ENCODE data around the gene SRGAP3.

SRGAP3 gene

DNA sequence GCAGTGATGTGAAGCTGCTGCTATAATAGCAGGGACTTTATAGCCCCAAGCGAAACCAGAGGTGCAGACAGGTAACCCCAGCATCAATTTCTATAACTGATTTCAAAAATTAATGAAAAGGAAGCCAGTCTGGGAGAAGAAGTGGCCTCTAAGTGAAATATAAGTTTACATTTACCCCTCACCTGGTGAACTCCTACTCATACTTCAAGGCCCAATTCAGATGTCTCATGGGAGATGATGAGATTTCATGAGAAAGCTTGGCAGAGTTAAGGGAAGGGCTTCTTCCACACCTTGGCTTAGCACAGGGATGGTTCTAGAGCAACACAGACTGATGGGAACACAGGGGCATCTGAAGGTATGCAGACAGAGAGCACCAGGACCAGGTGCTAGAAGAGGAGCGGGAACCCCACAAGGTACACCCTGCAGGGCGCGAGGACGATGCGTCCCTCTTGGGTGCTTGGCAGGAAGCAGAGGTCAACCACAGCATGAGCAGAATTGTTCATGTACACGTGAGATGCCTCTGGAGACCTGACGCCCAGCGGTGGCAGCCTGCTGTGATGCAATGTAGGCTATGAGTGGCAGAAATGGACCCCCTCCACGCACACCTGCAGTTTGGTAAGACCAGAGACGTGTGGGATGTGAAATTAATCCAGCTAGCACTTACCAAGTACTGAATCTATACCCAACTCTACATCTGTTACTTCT lies 102.9 kb downstream of the SRGAP3 start:
- no peak for DNase-seq (ENCODE audit: low spot score)

DNA sequence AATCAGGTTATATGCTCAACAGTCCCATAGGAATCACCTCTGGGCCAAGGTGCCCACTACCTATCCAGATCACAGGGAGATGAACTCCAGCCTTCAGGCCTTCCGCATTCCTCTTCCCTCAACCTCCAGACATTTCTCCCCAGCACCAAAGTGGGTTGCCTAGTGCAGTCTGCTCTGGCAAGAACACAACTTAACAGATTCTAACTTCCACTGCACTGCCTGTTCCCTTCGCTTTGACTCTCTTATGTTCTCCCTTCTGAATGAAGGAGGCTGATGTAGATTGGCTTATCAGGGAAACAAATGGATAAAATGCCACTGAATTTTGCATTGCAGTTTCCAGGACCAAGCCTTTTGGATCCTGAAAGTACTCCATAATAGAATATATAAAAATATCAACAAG lies 106.3 kb downstream of the SRGAP3 start:
- DNase-seq (ENCODE audit: low spot score), result no peak

DNA sequence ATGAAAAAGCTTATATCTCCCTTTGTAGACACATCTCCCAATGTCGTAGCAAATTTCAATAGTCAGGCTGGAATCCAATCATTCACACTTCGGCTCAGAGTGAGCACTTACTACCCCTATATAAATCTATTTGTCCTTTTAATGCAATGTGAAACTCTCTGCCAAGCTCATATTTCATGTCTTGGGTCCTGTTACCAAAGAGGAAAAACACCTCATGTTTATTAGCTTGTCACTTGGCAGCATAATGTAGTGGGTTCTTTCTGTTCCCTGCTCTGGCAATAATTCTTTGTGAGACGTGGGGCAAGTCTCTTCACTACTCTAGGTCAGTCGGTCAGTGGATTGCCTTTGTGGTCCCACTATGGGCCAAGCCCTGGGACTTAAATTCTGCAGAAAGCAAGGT lies 107.1 kb downstream of the SRGAP3 start:
- no peak for DNase-seq (ENCODE audit: low spot score)

DNA sequence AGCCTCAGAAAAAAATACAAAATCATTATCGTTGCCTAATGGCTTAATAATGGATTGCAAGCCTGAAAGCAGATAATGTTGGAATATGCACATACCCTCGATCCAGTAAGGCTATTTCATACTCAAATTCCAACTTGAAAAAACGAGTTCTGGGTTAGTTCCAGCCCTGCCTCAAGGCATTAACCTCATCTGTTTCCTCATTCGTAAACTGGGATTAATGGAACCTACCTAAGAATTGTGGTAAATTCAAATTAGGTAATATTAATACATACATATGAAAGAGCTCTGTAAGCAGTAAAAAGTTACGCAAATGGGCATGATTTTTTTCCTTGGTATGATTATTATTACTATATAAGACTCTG lies 107.5 kb downstream of the SRGAP3 start:
- no peak for DNase-seq (ENCODE audit: low spot score)

DNA sequence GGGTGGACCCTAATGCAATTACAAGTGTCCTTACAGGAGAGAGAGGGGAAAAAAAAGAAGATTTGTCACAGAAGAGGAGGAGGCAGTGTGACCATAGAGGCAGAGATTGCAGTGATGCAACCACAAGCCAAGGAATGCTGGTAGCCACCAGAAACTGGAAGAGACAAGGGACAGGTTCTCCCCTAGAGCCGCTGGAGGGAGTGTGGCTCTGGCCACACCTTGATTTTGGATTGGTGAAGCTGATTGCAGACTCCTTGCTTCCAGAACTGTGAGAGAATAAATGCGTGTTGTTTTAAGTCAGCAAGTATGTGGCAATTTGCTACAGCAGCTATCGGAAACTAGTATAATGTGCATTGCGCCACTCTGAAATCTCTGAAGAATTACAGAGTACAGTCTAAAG lies 110.1 kb downstream of the SRGAP3 start:
- no peak for DNase-seq (ENCODE audit: low spot score)

DNA sequence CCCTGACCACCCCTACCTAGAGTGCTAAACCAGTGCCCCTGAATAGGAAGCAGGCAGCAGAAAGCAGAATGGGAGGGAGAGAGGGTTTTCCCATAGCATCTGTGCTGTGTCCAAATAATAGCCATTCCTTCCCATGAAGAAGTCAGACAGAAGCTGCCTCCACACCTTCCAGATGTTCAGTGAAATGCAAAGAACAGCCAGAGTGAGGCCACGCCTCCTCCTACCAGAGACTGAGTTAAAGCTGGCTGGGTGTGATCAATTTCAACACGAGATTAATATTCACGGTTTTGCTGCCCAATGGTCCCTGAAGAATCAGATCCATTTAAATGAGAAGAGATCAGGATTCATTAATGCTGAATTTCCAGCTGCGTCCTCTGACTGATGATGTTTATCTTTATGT lies 111.8 kb downstream of the SRGAP3 start:
- peak; percentile 29 for DNase-seq (ENCODE audit: low spot score)

DNA sequence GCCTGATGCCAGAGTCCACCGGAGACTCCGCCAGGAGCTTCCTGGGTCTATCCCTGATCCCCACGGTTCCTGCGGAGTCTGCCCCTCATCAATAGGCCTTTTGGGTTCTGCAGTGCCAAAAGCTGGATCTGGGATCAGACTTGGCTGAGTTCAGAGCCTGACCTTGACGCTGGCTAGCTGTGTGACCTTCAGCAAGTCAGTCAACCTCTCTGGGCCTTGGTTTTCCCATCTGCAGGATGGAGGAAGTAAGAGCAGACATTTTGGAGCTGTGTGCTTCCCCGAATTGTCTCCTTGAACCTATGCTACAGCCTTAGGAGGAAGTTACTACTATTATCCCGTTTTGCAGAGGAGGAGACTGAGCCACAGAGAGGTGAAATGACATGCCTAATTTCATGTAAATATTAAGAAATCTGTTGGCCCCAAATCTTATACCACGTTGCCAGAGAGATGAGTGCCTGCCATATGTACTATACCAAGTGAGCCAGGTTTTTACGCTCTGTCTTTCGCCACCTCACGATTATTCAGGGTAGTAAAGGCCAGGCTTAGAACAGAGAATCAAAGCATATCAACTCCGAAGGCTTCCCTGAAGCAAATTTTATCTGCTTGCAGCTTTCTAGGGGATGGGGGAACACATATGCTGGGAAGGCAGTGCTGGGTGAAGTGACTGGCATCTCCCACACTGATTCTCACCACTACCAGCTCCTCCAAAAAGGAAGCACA lies 112.5 kb downstream of the SRGAP3 start:
- DNase-seq (ENCODE audit: low spot score), result no peak

DNA sequence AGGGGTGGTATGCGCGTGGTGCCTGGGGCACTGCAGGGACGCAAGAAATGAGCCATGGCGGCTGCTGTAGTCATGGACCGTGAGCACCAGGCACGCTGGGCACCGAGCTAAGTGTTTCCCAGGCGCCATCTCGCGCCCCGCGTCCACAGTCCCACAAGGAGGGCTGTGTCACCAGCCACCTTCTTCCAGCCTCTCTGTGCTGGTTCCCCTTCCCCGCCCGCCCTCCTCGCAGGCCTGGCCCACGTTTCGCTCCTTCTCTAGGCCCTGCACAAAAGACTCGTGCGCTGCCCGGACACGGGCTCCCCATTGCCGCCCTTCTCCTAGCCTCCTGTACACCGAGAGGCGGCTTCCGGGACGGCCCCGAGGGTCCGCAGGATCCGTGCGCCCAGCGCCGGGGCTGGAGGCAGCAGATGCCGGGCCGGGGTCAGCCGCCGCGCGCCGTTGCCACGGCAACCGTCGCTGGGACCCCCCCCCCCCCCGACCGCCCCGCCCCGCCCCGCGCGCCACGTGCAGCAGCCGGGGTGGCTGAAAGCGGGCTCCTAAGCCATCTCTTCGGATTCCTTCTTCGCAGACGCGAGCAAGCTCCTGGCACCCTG lies 113.4 kb downstream of the SRGAP3 start:
- DNase-seq (ENCODE audit: low spot score), result peak; percentile 65

DNA sequence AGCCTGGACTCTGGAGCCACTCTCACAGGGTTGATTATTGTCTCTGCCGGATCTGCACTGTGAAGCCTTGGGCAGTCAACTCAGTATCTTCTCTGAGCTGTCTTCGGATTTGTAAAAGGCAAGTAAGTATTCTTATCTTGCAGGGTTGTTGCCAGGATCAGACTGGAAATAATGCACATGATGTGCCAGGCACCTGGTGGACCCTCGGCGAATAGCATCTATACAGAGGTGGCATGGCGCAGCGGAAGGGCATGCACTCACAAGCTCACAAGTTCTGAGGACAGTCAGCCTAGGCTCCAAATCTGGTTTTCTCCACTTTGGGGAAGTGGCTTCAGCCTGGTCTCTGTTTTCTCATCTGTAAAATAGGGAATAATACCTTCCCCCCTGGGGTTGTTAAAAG lies 113.9 kb downstream of the SRGAP3 start:
- DNase-seq (ENCODE audit: low spot score), result no peak

DNA sequence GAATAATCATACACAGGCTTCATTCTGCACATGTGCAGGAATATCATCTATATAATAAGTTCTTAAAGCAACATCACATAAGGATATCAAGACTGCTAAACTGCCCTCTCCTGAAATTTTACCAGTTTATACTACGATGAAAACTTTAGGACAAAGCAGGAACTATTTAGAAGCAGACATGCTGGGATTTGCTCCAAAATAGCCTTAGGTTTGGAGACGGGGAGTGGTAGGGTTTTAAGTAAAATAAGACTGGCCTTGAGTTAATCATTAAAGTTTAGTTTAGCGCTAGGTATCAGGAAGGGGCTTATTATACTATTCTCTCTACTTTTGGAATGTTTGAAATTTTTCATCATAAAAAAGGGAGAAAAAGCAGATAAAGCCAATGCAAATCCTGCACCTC lies 115.8 kb downstream of the SRGAP3 start:
- DNase-seq (ENCODE audit: low spot score), result no peak

DNA sequence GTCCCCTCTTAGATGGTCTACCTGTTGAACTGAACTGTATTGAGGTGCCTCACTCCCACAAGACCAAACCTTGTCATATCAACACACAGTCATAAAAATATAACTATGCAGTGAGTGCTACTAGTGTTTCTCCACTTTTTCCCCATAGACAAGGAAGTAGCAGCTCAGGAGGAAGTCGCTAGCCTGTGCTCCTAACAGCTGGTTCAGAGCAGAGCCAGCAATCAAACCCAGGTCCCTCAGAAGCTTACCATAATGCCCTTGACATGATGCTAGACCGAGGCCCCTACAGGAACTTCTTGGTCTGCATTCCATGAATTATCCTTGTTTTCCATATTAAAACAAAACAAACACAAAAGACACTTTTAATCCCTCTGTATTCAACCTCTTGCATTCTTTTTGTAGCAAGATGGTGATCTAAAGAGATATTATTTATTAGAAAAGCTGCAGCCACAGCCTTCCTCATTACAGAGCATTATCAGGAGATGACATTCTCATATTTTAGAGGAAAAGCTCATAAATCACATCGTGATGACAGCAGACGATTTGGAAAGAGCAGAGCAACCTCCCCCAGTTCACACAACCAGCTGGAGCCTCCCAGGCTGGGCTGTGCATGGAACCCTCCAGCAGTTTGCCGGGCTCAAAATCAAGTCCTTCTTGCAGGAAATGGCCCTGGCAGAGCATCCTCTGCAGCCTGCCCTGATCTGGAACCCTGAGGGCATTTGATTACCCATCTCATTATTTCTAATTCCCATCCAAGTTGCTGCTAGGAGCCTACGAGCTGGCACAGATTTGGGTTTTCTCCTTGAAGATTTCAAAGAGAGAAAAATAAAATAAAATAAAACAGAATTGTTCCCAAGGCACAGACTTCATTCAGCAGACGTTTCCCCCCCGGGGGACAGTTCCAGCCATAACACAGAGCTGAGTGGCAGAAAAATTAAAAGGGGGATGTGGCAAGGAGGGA lies 118.8 kb downstream of the SRGAP3 start:
- peak; percentile 59 for DNase-seq (ENCODE audit: low spot score)

DNA sequence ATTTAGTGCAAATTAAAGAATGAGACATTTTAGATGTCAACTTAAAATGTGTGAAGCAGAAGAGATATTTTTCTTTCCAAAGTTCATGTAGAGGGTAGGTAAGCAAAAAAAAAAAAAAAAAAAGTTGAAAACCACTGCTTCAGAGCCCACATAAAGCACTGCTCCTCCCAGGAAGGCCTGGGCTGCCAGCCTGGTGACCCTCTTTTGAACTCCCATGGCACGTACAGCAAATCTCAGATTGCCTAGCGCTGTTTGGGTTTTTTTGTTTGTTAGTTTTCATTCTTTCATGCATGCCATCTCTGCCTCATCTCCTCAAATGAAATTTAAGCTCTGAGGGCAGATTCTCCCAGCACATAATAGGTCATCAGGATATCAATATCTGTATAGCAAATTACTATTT lies 120.1 kb downstream of the SRGAP3 start:
- DNase-seq (ENCODE audit: low spot score), result no peak

DNA sequence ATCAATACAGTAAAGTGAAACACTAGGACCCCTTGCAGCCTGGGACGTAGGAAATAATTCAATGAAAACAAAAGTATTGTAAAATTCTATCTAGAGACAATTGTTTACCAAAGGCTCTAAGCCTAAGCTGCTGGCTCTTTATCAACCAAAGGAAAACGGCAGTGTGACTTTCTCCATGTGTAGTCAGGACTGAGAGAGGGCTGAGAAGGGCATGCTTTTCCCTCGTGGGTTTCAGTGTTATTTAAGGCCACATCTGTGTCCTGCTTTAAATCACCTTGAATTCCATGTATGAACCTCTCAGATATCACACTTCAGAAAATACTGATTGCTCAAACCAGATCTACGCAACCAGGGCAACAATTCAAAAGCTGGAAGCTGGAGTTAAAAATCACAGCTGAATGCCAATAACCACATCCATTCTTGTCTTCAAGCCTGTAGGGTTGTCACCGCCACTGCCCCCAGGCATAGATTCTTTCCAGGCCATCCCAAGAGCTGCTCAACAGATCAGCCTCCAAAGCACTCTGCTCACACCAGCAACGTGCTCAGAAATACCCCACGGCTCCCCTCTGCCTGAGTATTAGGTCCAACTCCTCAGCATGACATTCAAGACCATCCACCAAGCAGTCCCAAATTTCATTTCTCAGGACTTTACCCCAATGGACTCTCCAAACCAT lies 124.0 kb downstream of the SRGAP3 start:
- DNase-seq (ENCODE audit: low spot score), result no peak

DNA sequence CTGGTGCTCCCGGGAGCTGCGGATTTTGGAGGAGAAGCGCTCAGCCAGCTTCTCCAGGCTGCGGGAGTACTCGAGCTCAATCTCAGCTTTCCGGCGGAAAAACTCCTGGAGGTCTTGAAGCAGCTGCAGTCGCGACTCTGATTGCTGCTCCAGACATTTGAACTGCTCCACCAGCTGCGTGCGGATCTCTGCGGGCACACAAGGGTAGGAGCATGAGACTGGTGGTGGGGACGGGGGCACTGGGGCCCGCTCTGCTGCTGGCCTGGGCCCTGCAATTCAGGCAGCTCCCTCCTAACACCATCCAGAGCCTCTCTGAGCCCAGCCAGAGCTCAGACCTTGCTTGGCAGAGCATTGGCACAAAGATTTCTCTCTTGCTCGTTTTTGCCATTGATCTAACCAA lies 124.7 kb downstream of the SRGAP3 start:
- no peak for DNase-seq (ENCODE audit: low spot score)

DNA sequence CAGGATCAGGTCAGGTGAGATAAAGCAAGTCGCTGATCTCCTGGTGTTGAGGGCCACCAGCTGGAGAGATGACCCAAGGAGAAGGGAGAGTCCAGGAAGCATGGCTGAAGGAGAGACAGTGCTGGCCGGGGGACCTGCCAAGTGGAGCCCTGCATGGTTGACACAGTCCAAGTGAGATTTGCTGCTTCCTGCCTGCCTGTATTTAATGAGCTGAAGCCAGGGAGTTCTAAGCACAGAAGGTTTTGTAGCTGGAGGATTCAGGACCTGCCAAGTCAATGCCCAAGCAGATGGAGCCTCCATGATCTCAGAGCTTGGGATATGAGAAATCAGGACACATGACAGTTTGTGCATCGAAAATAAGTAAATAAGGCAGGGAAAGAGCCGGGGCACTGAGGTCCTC lies 125.6 kb downstream of the SRGAP3 start:
- DNase-seq (ENCODE audit: low spot score), result no peak

DNA sequence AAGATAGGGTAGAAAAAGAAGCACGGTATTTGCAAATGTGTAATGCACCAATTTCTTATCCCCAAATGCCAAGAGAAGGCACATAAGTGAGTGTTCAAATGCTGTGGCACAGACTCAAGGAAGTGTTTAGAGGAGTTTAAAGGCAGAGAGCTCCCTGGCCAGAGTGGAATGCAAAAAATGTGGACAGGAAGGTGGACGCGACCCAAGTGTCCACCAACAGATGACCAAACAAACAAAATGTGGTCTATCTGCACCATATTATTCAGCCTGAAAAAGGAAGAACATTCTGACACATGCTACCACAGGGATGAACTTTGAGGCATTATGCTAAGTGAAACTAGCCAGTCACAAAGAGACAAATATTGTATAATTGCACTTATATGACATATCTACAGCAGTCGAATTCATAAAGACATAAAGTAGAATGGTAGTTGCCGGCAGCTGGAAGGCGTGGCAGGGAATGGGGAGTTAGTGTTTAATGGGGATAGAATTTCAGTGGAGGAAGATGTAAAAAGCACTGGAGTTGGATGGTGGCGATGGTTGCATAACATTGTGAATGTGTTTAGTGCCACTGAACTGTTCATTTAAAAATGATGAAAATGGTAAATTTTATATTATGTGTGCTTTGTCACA lies 126.6 kb downstream of the SRGAP3 start:
- DNase-seq (ENCODE audit: low spot score), result no peak

DNA sequence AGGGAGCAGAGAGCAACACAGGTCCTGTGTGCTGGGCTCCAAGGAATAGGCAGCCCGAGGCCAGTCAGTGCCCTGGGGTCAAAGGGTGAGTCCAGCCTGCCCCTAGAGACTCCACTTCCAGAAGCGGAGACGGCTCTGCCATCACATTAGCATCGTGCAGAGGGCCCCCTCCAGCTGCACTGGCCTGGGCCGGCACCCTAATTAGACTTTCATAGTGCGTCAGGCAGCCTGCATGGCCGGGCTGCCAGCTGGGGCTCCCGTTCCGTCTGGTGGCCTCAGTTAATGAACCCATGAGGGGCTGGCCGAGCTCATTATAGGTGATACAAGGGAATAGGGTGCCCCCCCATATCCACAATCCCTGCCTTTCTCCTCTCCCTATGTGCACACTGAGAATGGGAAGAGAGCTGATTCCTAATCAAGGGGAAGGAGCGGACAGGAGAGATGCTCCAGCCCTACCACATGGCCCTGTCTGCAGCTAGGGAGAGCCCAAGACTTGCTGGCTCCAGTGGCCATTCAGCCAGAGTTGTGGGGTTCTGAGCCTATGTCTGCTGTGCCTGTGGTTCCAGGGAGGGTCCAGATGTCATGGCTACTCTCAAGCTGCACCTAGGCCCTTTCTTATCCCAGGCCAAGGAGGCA lies 128.0 kb downstream of the SRGAP3 start:
- peak; percentile 38 for DNase-seq (ENCODE audit: low spot score)

DNA sequence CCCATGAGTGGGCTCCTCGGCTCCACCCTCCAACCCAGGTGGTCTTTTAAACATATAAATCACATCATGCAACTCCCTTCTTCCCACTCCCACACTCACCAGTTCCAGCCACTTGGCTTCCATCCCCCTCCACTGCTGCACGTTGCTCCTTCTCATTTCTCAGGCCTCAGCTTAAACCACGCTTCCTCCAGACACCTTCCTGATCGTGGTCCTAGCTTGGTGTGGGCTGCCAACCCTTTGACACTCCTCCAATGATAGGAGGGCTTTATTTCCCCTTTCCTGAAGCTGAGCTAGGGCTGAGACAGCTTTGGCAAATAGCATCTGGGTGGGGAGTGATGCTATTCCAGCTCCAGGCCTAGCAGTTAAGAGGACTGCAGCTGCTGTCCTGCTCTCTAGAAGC lies 130.1 kb downstream of the SRGAP3 start:
- no peak for DNase-seq (ENCODE audit: low spot score)

DNA sequence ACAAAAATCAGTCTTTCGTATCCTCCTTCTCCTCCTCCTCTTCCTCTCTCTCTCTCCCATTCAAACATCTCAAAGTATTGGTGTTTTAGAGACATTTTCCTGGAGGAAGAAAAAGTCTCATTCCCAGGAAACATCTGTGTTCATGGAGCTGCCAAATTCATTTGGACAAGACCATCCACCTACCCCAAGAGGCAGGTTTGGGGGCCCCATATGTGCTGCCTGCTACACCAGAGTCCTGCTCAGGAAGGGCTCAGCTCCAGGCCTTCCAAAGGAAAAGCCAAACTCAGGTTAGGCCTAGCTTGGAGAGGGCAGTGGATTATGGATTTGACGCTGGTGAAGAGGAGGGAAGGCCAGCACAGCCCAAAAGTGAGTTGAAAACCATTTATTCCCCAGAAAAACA lies 131.2 kb downstream of the SRGAP3 start:
- no peak for DNase-seq (ENCODE audit: low spot score)

DNA sequence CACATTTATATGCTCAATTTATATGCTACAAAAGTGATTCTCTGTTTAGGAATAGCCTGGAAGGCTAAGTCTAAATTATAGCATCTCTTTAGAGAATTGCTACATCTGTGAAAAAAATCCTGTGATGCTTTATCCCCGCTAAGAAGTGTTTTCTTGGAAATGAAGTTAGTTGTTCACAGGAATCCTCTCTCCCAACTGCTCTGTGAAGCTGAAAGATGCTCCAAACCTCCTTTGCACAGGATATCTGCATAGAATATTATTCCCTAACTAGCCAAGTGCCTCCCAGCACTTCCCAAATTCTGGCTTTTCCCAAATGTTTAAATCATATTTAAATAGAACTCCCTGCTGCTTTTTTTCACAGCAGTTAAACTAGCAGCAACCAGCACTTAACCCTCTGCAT lies 132.2 kb downstream of the SRGAP3 start:
- DNase-seq (ENCODE audit: low spot score), result no peak

All from SK-N-DZ (cell line).